RWPE1 (cell line): ENCODE data around the gene ARPC1B.

Experiments
- CTCF ChIA-PET: fragments of 350-600 bp; sonication (Branson Sonifier 250); formaldehyde crosslinking; extraction: SDS; loops from one replicate; lab custom pipeline; 2021; lab: Yijun Ruan, JAX
- POLR2A ChIA-PET: fragments of 400-600 bp; formaldehyde crosslinking; extraction: SDS; loops from one replicate; lab custom pipeline; 2020; ENCODE audit warnings: antibody characterized with exemption; ENCODE audit not compliant: low non-redundant PET; lab: Yijun Ruan, JAX
- DNase-seq: peaks from one replicate; pipeline ENCODE4 v3.0.0; 2012; ENCODE audit warnings: low spot score
- H3K27ac ChIP-seq: fragments of 450-650 bp; 2 replicates; pipeline ENCODE4 v1.5.1; 2017
- CTCF ChIP-seq: fragments of 450-650 bp; conservative IDR thresholded peaks from 2 replicates; pipeline ENCODE4 v1.5.1; 2017; ENCODE audit warnings: low read depth, mild to moderate bottlenecking

Gene ARPC1B

GRCh38 chr7:99433158-99433557, 58.6 kb downstream of the ARPC1B start:
- TF ChIP-seq CTCF, result no peak
- H3K27ac ChIP-seq, result no peak overlapping the region
- ChIA-PET POLR2A (no interaction called here), CTCF (no interaction called here)
- no peak for DNase-seq

- no peak for DNase-seq
- TF ChIP-seq CTCF, result no peak
- ChIA-PET POLR2A (interaction anchor here (0.9 kb wide), 1 partner anchor 15 kb away, joined by 6 read pairs; no protein-coding TSS in a partner anchor), CTCF (no interaction called here)
- peak overlapping the region; percentile 89 for H3K27ac ChIP-seq
Measured at GRCh38 chr7:99437946-99438572, 63.5 kb downstream of the ARPC1B start.

GRCh38 chr7:99438573-99439480, 64.3 kb downstream of the ARPC1B start, which contains the start of the genes CPSF4 and PTCD1:
TSS of gene CPSF4 (plus strand) at chr7:99438943. CDS start at chr7:99439083, 140 bp downstream.
TSS of gene PTCD1 (minus strand) at chr7:99438798. CDS start at chr7:99435242, 3,556 bp downstream.
- DNase-seq, result peak; percentile 99
- POLR2A ChIA-PET, result interaction anchor here (0.6 to 0.9 kb wide), 2 partner anchors 16 to 18 kb away, joined by 3 to 6 read pairs; no protein-coding TSS in a partner anchor
- TF ChIP-seq CTCF, result no peak
- peak within 1 kb of the TSS; percentile 89 for H3K27ac ChIP-seq
- CTCF ChIA-PET, result no interaction called here

- ChIA-PET POLR2A (no interaction called here), CTCF (no interaction called here)
- TF ChIP-seq CTCF, result no peak
- H3K27ac ChIP-seq, result peak overlapping the region; percentile 89
- DNase-seq, result no peak
Measured at GRCh38 chr7:99440195-99440594, 65.7 kb downstream of the ARPC1B start.
